ENCODE data around the gene MCF2L.

GRCh38 chr13:113082198-113083021 lies 113.4 kb downstream of the MCF2L start:
- TF ChIP-seq CTCF (IDR thresholded peaks at IDR 0.05; ENCODE audit: insufficient read depth, low read length, poor library complexity, severe bottlenecking): no peak
- TF ChIP-seq EZH2phosphoT487 (conservative IDR thresholded peaks at IDR 0.05; ENCODE audit: low read length): no peak
